Measurements from ENCODE around the gene GAB2.
"Not testable (repeated sequence)": the region's sequence is repeated elsewhere in the genome, so short reads cannot be mapped to it uniquely, and the experiment has no call there.

Gene GAB2

DNA sequence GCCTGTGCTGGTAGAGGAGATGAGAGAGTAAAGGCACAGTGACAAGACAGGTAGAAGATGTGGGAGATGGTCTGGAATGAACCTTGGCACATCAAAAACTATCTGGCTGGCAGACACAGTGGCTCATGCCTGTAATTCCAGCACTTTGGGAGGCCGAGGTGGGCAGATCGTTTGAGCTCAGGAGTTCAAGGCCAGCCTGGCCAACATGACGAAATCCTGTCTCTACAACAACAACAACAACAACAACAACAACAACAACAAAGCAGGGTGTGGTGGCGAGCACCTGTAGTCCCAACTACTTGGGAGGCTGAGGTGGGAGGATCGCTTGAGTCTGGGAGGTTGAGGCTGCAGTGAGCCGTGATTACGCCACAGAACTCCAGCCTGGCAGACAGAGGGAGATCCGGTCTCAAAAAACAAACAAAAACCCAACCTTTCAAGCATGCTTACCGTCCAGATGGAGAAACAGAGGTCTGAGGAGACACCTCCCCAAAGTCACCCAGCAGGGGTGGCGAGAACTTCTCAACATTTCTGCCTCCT is 240.9 kb downstream of the GAB2 start:
- DNase-seq, result no peak

DNA sequence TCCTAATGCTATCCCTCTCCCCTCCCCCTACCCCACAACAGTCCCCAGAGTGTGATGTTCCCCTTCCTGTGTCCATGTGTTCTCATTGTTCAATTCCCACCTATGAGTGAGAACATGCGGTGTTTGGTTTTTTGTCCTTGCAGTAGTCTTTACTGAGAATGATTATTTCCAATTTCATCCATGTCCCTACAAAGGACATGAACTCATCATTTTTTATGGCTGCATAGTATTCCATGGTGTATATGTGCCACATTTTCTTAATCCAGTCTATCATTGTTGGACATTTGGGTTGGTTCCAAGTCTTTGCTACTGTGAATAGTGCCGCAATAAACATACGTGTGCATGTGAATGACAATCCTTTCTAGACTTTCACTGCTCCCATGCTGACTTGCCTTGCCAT is 241.8 kb downstream of the GAB2 start:
- not testable (repeated sequence) for DNase-seq

DNA sequence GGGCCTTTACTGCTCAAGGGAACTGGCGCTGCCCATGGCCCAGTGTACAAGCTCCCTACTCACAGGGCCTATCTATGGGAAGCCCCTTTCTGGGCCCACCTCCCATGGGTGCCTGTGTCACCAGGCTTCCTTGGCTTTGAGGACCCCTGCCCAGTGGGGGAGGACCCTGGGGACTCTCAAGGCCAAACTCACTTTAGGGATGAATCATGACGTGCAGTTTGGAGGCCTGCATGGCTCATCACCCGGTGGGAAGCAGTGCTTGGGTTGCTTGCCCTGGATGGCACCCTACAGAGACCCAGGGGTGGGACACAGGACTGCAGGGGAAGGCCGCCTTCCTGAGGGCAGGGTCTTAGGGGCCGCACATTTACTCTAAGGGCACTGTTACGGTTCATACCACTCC is 245.7 kb downstream of the GAB2 start:
- DNase-seq, result no peak

DNA sequence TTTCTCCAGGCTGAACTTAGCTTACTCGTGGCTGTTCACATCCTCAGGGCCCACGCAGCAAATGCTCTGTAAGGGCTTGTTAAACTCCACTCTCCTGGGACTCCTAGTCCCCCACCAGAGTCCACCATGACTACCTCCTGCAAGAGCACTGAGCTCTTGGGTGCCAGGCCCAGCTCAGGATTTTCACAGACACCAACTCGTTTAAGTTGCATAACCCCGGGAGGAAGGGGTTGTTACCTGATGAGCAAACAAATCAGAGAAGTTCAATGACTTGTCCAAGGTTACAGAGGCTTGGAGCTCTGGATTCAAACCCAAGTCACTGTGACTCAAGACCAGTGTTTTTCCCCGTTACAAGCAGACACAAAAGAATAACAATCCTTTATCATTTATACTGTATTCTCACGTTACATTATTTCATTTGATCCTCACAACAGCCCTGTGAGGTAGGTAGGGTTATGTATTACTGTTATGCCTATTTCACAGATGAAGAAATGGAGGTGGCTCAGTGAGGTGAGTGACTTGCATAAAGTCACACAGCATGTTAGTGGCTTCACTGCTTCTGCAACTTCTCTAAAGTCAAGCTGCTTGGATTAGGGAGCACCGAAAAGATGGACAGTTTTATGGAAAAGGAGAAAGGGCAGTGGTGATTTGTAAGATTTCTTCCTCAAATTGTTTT is 246.6 kb downstream of the GAB2 start:
- no peak for DNase-seq

DNA sequence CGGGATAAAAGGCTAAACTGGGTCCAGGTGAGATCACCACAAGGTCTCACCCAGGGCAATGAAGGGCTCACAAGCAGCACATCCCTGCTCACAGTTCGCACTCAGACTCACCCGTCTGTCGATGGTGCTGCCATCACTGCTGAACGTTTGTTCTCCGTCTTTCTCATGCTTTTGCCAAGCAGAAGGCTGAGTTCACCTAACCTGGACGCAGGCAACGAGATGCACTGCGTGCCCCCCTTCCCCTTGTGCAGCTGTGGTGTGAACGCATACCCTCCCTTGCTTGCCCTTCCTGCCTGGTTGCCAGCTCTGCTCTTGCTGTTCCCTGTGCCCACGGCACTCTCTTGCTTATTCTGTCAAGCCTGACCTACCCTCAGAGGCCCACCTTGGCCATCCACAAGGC is 247.2 kb downstream of the GAB2 start:
- DNase-seq, result no peak

DNA sequence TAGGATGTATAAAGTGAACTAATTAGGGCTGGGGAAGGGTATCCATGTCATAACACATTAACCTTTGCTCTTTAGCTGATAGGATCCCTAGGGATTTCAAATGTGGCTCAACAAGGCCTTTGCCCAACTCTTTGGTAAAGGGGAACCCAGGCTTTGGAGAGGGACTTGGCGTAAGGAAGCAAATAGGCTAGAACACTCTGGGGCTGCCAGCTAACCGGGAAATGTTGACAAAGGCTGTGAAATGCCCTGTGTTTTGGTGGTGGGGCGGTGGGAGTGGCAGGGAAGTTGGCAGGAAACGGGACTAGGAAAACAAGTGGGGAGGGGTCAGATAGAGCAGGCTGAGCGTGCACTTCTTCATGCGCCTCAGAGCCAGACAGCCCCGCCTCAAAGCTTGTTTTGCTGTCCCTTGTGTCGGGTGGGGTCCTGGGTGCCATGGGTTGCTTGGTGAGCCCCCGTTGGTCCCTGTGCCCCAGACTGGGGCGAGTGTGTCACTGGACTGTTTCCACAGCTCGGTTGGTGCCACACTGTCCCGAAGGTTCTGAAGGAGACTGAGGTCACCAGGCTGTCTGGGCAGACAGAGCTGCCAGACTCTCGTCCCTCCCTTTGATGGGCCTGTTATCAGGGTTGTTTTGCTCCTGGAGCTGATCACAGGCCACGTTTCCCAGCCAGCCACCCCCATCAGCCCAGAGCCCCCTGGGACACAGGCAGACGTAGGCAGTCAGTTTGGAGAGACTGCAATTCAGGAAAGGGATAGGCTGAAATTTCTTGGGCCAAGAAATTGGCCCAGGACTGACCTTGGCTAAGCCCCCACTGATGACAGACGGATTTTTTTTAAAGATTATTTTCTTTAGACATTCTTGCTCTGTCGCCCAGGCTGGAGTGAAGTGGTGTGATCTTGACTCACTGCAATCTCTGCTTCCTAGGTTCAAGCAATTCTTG is 248.8 kb downstream of the GAB2 start:
- DNase-seq, result no peak

DNA sequence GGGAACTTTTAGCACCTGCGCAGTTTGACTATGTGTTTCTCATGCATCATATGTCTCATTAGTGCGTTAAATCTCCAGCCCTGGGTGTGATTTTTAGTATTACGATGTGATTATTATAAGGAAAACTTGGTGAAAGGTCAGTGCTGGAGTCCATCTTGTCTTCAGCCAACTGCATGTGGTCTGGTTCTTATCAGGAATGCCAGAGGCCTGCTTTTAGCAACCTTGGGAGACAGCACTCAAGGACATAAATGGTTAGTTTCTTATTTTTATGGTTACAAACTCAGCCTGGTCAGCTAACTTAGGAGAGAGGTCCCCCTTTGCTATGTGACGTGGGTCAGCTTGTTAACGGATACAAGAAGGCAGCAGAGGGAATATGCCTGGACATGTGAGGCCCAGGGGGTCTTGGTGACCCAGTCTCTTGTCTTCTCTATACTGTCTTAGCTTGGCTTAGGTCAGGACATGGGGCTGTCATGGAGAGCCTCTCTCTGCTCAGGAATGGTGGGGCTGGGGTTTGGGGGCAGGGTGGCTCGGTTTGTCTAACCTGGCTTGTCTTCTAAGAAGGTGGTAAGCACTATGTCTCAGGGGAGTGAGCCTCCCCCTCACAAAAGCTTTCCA is 250.7 kb downstream of the GAB2 start:
- DNase-seq, result no peak
